Motor neuron (in vitro differentiated cells): ENCODE data around the gene PGS1. TPM values are rescaled to one million over a fixed set of nuclear protein-coding genes. Genes with fewer than 3 reads are reported as not detected.

Experiments
- ATAC-seq, 8 experiments: fragments of 200-7000 bp; cut with Tn5 transposase; replicated peaks in 6 of 8; 2 replicates each; pipeline ENCODE4 v1.8.0; 2021; ENCODE audit warnings: mild to moderate bottlenecking in 8 of 8, moderate library complexity in 8 of 8
- H3K27ac ChIP-seq, 2 donors: fragments of 250-450 bp; sonication (Bioruptor Pico); 2 replicates each; pipeline ENCODE4 v1.9.0; 2021; ENCODE audit warnings: antibody characterized with exemption in 2 of 2, mild to moderate bottlenecking in 2 of 2, moderate library complexity in 1 of 2
- H3K4me1 ChIP-seq, 2 donors: fragments of 250-450 bp; sonication (Bioruptor Pico); replicated peaks in 1 of 2; 2 replicates each; pipeline ENCODE4 v1.6.1; 2021; ENCODE audit warnings: antibody characterized with exemption in 2 of 2, mild to moderate bottlenecking in 2 of 2, moderate library complexity in 1 of 2
- H3K4me3 ChIP-seq, 5 donors: fragments of 250-450 bp; sonication (Bioruptor Pico); 2 replicates each; pipeline ENCODE4 v1.9.0; 2021; ENCODE audit warnings: antibody characterized with exemption in 5 of 5, mild to moderate bottlenecking in 5 of 5, moderate library complexity in 4 of 5
- WGBS, 10 experiments: fragments of 450-650 bp; shearing (Covaris generic); methylation state at CpG; one replicate each; pipeline ENCODE4 v1.0.0; 2022; 5-methylcytosine and 5-hydroxymethylcytosine counted together
- in situ Hi-C, 9 experiments: fragments of 400-800 bp; cut with MboI; loops; one replicate each; pipeline ENCODE4 v1.15.0; 2021; ENCODE audit warnings: low sequenced_read_pairs in 9 of 9, low pct_unique_long_range_greater_than_20kb in 2 of 9; ENCODE audit not compliant: unreplicated experiment in 9 of 9
- total RNA-seq, 8 experiments: library from RNA; unstranded; fragments of 300-600 nt; gene quantifications; 2 replicates each; pipeline versions ENCODE4 v1.2.3 to v1.2.4, GENCODE V29; 2022

Gene PGS1
- total RNA-seq, 8 experiments from 2014 or later: 15.0 to 43.8 (median 22.0) TPM

DNA sequence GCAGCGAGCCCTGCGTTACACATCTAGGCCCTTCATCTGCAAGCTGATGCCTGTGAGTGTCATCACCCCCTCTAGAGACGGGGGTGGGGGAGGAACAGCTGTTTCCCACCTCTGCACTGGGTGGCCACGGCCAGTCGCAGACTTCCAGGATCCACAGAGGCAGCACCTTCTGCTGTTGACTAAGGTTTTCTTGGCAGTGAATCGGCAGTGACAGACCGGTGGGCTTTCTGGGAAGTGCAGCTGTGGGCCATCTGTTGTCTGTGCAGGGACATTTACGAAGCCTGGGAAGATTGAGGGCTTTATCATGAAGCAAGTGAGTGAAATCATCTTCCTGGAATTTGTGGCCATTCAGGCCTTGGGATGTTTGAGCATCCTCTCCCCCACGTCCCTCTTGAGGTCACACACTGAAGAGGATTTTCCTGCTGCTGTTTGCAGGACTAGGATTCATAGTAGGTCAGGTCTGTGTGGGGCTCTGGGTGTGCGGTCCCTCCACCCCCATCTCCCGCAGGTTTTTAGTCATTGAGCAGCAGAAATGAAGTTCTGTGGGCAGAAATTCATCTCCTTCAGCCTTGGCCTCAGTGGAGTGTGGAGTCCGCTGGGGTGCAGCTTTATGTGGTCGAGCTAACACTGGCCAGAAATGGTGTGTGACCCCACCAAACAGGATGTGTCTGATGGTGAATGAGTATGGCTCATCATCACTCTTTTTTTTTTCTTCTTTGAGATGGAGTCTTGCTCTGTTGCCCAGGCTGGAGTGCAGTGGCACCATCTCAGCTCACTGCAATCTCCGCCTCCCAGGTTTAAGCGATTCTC lies 12.0 kb downstream of the PGS1 start:
- H3K4me3 ChIP-seq: no peak overlapping the region
- H3K4me1 ChIP-seq: peaks cover 8 to 14% of the 10 kb centered on the region in 2 donors
- 0 to 100% (median 51%) methylated on average over 1 to 5 of the region's 15 CpGs; no CpG with 5 or more reads in 2 of the 10 experiments for WGBS, 10 experiments
- ATAC-seq: peak; percentile 50 to 90 (median 87)
- in situ Hi-C loops: no loop called here
- peak overlapping the region; percentile 60 to 72 for H3K27ac ChIP-seq

DNA sequence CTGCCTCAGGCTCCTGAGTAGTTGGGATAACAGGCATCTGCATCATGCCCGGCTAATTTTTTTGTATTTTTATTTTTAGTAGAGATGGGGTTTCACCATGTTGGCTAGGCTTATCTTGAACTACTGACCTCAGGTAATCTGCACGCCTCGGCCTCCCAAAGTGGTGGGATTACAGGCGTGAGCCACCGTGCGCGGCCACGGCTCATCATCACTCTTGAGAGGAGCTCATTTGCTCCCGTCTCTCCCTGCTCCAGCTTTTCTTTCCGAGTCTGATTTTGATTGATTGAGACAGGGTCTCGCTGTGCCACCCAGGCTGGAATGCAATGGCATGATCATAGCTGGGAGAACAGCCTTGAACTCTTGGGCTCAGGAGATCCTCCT lies 12.6 kb downstream of the PGS1 start:
- Histone ChIP-seq H3K27ac (no peak overlapping the region), H3K4me3 (no peak overlapping the region), H3K4me1 (peaks cover 8 to 14% of the 10 kb centered on the region in 2 donors)
- WGBS, 10 experiments: 70 to 100% (median 90%) methylated on average over 2 to 7 of the region's 11 CpGs; no CpG with 5 or more reads in 4 of the 10 experiments
- in situ Hi-C loops: no loop called here
- no peak for ATAC-seq

GRCh38 chr17:78391843-78392242 lies 13.4 kb downstream of the PGS1 start:
- H3K27ac ChIP-seq: no peak overlapping the region
- WGBS, 10 experiments: 3 to 96% (median 90%) methylated on average over 1 to 4 of the region's 4 CpGs; no CpG with 5 or more reads in 1 of the 10 experiments
- peak in 1 of 8 experiments; percentile 14 for ATAC-seq
- in situ Hi-C loops: no loop called here
- H3K4me3 ChIP-seq: no peak overlapping the region
- H3K4me1 ChIP-seq: peaks cover 8 to 14% of the 10 kb centered on the region in 2 donors

DNA sequence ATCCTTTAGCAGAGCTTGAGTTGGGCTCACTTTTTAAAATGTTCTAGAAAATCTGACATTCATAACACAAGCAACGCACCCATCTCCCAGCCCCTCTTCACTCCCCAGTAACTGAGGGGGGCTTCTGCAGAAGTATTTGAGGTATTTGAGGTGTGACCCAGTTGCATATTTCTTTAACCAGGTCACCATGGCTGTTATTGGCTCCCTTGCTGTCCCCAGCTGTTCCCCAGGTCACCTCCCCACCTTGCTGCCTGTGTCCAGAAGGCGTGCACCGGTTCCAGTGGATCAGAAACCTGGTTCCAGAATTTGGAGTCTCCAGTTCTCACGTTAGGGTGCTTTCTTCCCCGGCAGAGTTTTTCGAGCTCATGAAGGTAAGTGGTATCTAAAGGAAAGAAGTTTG lies 13.8 kb downstream of the PGS1 start:
- 80 to 100% (median 96%) methylated on average over 1 to 5 of the region's 6 CpGs; no CpG with 5 or more reads in 3 of the 10 experiments for WGBS, 10 experiments
- H3K4me3 ChIP-seq: no peak overlapping the region
- H3K27ac ChIP-seq: no peak overlapping the region
- ATAC-seq: no peak
- in situ Hi-C loops: no loop called here
- H3K4me1 ChIP-seq: peaks cover 8 to 14% of the 10 kb centered on the region in 2 donors

- 43 to 100% (median 94%) methylated on average over 1 to 3 of the region's 4 CpGs; no CpG with 5 or more reads in 5 of the 10 experiments for WGBS, 10 experiments
- peaks cover 8 to 14% of the 10 kb centered on the region in 2 donors for H3K4me1 ChIP-seq
- H3K27ac ChIP-seq: no peak overlapping the region
- ATAC-seq: no peak
- no peak overlapping the region for H3K4me3 ChIP-seq
- in situ Hi-C loops: no loop called here
Observed at GRCh38 chr17:78393575-78393974, 15.1 kb downstream of the PGS1 start.

GRCh38 chr17:78394209-78394608 lies 15.8 kb downstream of the PGS1 start:
- Histone ChIP-seq H3K4me3 (no peak overlapping the region), H3K4me1 (peaks cover 8 to 14% of the 10 kb centered on the region in 2 donors), H3K27ac (no peak overlapping the region)
- 90 to 100% (median 95%) methylated on average over 1 to 7 of the region's 7 CpGs; no CpG with 5 or more reads in 1 of the 10 experiments for WGBS, 10 experiments
- ATAC-seq: no peak
- in situ Hi-C loops: no loop called here

GRCh38 chr17:78395155-78395554 lies 16.7 kb downstream of the PGS1 start:
- H3K4me3 ChIP-seq: no peak overlapping the region
- in situ Hi-C loops: no loop called here
- WGBS, 10 experiments: 93 to 100% (median 100%) methylated on average over 1 to 2 of the region's 2 CpGs; no CpG with 5 or more reads in 7 of the 10 experiments
- ATAC-seq: no peak
- no peak overlapping the region for H3K27ac ChIP-seq
- H3K4me1 ChIP-seq: peaks cover 1 to 5% of the 10 kb centered on the region in 2 donors

- ATAC-seq: no peak
- Histone ChIP-seq H3K4me3 (no peak overlapping the region), H3K27ac (no peak overlapping the region), H3K4me1 (no peaks in the 10 kb centered on the region)
- 73 to 97% (median 91%) methylated on average over 1 to 10 of the region's 14 CpGs; no CpG with 5 or more reads in 3 of the 10 experiments for WGBS, 10 experiments
- in situ Hi-C loops: no loop called here
Observed at GRCh38 chr17:78396441-78397337, 18.2 kb downstream of the PGS1 start.

GRCh38 chr17:78397681-78398101 lies 19.2 kb downstream of the PGS1 start:
- peak in 3 of 8 experiments; percentile 38 to 94 (median 39) for ATAC-seq
- no peak overlapping the region for H3K27ac ChIP-seq
- WGBS, 10 experiments: 50 to 97% (median 83%) methylated on average over 1 to 8 of the region's 13 CpGs; no CpG with 5 or more reads in 3 of the 10 experiments
- no peaks in the 10 kb centered on the region for H3K4me1 ChIP-seq
- no peak overlapping the region for H3K4me3 ChIP-seq
- in situ Hi-C loops: no loop called here

GRCh38 chr17:78398390-78398789 lies 19.9 kb downstream of the PGS1 start:
- no peak for ATAC-seq
- in situ Hi-C loops: no loop called here
- no peak overlapping the region for H3K4me3 ChIP-seq
- H3K27ac ChIP-seq: no peak overlapping the region
- 20 to 100% (median 86%) methylated on average over 1 to 3 of the region's 3 CpGs; no CpG with 5 or more reads in 5 of the 10 experiments for WGBS, 10 experiments
- no peaks in the 10 kb centered on the region for H3K4me1 ChIP-seq

- ATAC-seq: no peak
- Histone ChIP-seq H3K27ac (no peak overlapping the region), H3K4me1 (no peaks in the 10 kb centered on the region), H3K4me3 (no peak overlapping the region)
- in situ Hi-C loops: no loop called here
- WGBS, 10 experiments: 88 to 100% (median 94%) methylated on average over 1 to 15 of the region's 28 CpGs; no CpG with 5 or more reads in 5 of the 10 experiments
Observed at GRCh38 chr17:78399028-78399692, 20.7 kb downstream of the PGS1 start.

GRCh38 chr17:78399693-78400144 lies 21.3 kb downstream of the PGS1 start:
- Histone ChIP-seq H3K4me3 (no peak overlapping the region), H3K27ac (no peak overlapping the region), H3K4me1 (no peaks in the 10 kb centered on the region)
- in situ Hi-C loops: no loop called here
- 74 to 100% (median 90%) methylated on average over 1 to 5 of the region's 6 CpGs; no CpG with 5 or more reads in 5 of the 10 experiments for WGBS, 10 experiments
- ATAC-seq: no peak
